GM12864 (cell line): ENCODE results near the gene DLK2.
A peak's percentile ranks its signal among the peaks of the same experiment; 100 is the strongest.
"Not testable (repeated sequence)": the region's sequence is repeated elsewhere in the genome, so short reads cannot be mapped to it uniquely, and the experiment has no call there.

Experiments used
- DNase-seq: peaks from one replicate; pipeline ENCODE4 v3.0.0-alpha.2; 2011; ENCODE audit warnings: low read depth
- H3K4me3 ChIP-seq: 2 replicates; pipeline ENCODE4 v1.5.1; 2011; ENCODE audit warnings: mild to moderate bottlenecking, low read depth, low read length, control low read depth
- CTCF ChIP-seq: IDR thresholded peaks from 2 replicates; pipeline ENCODE4 v1.5.1; 2011; ENCODE audit warnings: low read depth, mild to moderate bottlenecking, moderate library complexity, low read length, control low read depth, inconsistent platforms; ENCODE audit errors: missing control alignments

The DLK2 gene

GRCh38 chr6:43461936-43462335 is 6.6 kb upstream of the DLK2 start:
- H3K4me3 ChIP-seq: no peak overlapping the region
- TF ChIP-seq CTCF: no peak
- no peak for DNase-seq

GRCh38 chr6:43460032-43460431 is 4.7 kb upstream of the DLK2 start:
- no peak for TF ChIP-seq CTCF
- DNase-seq: no peak
- H3K4me3 ChIP-seq: no peak overlapping the region

GRCh38 chr6:43459535-43459934 is 4.2 kb upstream of the DLK2 start:
- no peak for TF ChIP-seq CTCF
- no peak for DNase-seq

GRCh38 chr6:43458154-43458553 is 2.8 kb upstream of the DLK2 start:
- H3K4me3 ChIP-seq, DNase-seq: not testable (repeated sequence)

More at GRCh38 chr6:43459535-43459934, 4.2 kb upstream of the DLK2 start:
- H3K4me3 ChIP-seq: no peak overlapping the region

GRCh38 chr6:43457643-43458042 is 2.3 kb upstream of the DLK2 start:
- DNase-seq: no peak
- TF ChIP-seq CTCF: no peak
- H3K4me3 ChIP-seq: no peak overlapping the region

- DNase-seq: no peak
- peak overlapping the region; percentile 58 for H3K4me3 ChIP-seq
- peak; percentile 2 for TF ChIP-seq CTCF
Observed at GRCh38 chr6:43454696-43455530, 435 bp downstream of the DLK2 start.

- peak; percentile 98 for TF ChIP-seq CTCF
- H3K4me3 ChIP-seq: no peak overlapping the region
- DNase-seq: no peak
Observed at GRCh38 chr6:43454290-43454695, 1.1 kb downstream of the DLK2 start.
